ENCODE measurements around the gene PIP5K1B. TPM values are rescaled to one million over a fixed set of nuclear protein-coding genes. Genes with fewer than 3 reads are reported as not detected.

The PIP5K1B gene
- total RNA-seq, 2 experiments from 2014 or later, result 3.8 to 10.7 TPM

DNA sequence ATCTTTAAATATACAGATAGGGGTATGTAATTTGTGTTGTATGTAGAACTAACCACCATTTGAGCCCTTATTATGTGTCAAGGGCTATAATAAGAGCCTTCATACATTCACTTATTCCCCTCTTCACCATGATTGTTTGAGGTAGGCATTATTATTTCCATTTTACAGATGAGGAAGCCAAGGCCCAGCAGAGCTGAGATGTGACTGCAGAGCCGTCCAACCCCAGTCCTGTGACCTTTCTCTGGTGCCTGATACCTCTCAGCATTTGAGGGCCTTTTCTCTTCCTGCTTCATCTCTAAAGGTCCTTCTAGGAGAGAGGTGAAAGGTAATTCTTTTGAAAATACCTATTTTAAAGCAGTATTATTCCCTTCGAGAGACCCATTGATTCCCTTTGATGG is 37.3 kb downstream of the PIP5K1B start:
- TF ChIP-seq, protein P1, sequence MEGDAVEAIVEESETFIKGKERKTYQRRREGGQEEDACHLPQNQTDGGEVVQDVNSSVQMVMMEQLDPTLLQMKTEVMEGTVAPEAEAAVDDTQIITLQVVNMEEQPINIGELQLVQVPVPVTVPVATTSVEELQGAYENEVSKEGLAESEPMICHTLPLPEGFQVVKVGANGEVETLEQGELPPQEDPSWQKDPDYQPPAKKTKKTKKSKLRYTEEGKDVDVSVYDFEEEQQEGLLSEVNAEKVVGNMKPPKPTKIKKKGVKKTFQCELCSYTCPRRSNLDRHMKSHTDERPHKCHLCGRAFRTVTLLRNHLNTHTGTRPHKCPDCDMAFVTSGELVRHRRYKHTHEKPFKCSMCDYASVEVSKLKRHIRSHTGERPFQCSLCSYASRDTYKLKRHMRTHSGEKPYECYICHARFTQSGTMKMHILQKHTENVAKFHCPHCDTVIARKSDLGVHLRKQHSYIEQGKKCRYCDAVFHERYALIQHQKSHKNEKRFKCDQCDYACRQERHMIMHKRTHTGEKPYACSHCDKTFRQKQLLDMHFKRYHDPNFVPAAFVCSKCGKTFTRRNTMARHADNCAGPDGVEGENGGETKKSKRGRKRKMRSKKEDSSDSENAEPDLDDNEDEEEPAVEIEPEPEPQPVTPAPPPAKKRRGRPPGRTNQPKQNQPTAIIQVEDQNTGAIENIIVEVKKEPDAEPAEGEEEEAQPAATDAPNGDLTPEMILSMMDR (conservative IDR thresholded peaks at IDR 0.05; ENCODE audit: low read length), result no peak
- TF ChIP-seq EZH2phosphoT487 (IDR thresholded peaks at IDR 0.05; ENCODE audit: borderline replicate concordance, low read depth, low read length), result no peak
- CTCF ChIA-PET (ENCODE audit: unreplicated experiment), result no interaction called here
- no peaks in the 10 kb centered on the region for H3K36me3 ChIP-seq (ENCODE audit: insufficient read depth, low read length)
- BruUV-seq (replicated peaks), result no TSS peak
- intact Hi-C loops (cut with micrococcal nuclease; ENCODE audit: unreplicated experiment), result no loop called here
- H3K27ac ChIP-seq (ENCODE audit: low read depth, low read length, poor library complexity, severe bottlenecking), result no peak overlapping the region
- H3K4me2 ChIP-seq (ENCODE audit: low read length), result no peak overlapping the region
- no peaks in the 10 kb centered on the region for H3K79me2 ChIP-seq (ENCODE audit: insufficient read depth, low read depth, low read length)
- H3K9me2 ChIP-seq (ENCODE audit: insufficient read depth, low read length), result no peaks in the 10 kb centered on the region
- no peak overlapping the region for H3K4me3 ChIP-seq (ENCODE audit: low read depth, low read length, poor library complexity, severe bottlenecking)
- POLR2A ChIA-PET, result interaction anchor here (0.6 to 0.7 kb wide), 2 partner anchors 163 to 204 kb away, joined by 3 read pairs; no protein-coding TSS in a partner anchor
- no peaks in the 10 kb centered on the region for H3K4me1 ChIP-seq (ENCODE audit: insufficient read depth, low read length, poor library complexity, severe bottlenecking)
- no peaks in the 10 kb centered on the region for H3K9me3 ChIP-seq (ENCODE audit: low read length)
- no peak for DNase-seq (ENCODE audit: low spot score)
- no peaks in the 10 kb centered on the region for H4K20me1 ChIP-seq (ENCODE audit: insufficient read depth, low read length)
- H2AFZ ChIP-seq (ENCODE audit: low read length), result no peak overlapping the region

DNA sequence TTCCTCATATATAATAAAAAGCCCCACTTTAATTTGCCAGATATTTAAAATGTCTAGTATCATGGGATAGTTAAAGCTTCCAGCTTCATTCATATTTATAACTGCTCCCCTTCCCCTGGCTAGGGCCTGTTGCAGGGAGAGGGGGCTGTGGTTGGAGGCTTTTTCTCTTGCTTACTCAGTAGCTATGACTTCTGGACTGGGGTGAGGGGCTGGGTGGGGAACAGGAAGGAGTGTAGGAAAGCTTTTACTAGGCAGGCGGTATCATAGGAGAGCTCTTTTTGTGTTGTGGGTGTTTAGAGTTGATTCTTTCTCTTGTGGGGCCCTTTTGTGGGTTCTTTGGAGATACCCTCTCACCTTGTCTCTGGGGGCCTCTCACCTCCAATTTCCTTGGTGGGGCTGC is 39.4 kb downstream of the PIP5K1B start:
- POLR2A ChIA-PET, result interaction anchor here (0.7 to 1.9 kb wide), 2 partner anchors 20 to 31 kb away, joined by 3 to 5 read pairs; no protein-coding TSS in a partner anchor
- BruUV-seq (replicated peaks), result no TSS peak
- intact Hi-C loops (cut with micrococcal nuclease; ENCODE audit: unreplicated experiment), result no loop called here
- H3K4me2 ChIP-seq (ENCODE audit: low read length), result no peak overlapping the region
- H3K36me3 ChIP-seq (ENCODE audit: insufficient read depth, low read length), result no peaks in the 10 kb centered on the region
- no peaks in the 10 kb centered on the region for H3K4me1 ChIP-seq (ENCODE audit: insufficient read depth, low read length, poor library complexity, severe bottlenecking)
- H3K79me2 ChIP-seq (ENCODE audit: insufficient read depth, low read depth, low read length), result no peaks in the 10 kb centered on the region
- no peak overlapping the region for H2AFZ ChIP-seq (ENCODE audit: low read length)
- no peaks in the 10 kb centered on the region for H3K9me3 ChIP-seq (ENCODE audit: low read length)
- H3K4me3 ChIP-seq (ENCODE audit: low read depth, low read length, poor library complexity, severe bottlenecking), result no peak overlapping the region
- TF ChIP-seq EZH2phosphoT487 (IDR thresholded peaks at IDR 0.05; ENCODE audit: borderline replicate concordance, low read depth, low read length), result no peak
- CTCF ChIA-PET (ENCODE audit: unreplicated experiment), result interaction anchor here (1.2 kb wide), 1 partner anchor 10 kb away, joined by 5 read pairs; no protein-coding TSS in a partner anchor
- no peaks in the 10 kb centered on the region for H3K9me2 ChIP-seq (ENCODE audit: insufficient read depth, low read length)
- no peak for DNase-seq (ENCODE audit: low spot score)
- H4K20me1 ChIP-seq (ENCODE audit: insufficient read depth, low read length), result no peaks in the 10 kb centered on the region
- H3K27ac ChIP-seq (ENCODE audit: low read depth, low read length, poor library complexity, severe bottlenecking), result no peak overlapping the region

DNA sequence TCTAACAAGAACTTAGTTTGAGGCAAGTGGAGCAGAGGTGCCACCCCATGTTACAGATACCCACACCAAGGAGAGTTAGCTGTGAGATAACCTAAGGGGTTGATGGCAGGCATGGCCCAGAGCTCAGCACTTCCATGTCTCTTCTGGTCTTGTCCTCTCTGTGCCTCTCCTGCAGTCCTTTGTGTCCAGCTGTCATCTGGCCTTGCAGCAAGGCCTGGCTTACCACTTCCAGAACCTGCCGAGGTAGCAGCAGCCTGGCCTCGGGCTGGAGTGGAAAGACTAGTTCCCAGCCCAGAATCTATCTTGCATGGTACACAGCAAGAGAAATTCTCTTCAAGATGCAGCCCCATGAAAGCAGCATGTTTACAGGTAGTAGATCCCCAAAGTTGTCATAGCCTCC is 41.5 kb downstream of the PIP5K1B start:
- H4K20me1 ChIP-seq (ENCODE audit: insufficient read depth, low read length), result no peaks in the 10 kb centered on the region
- no peaks in the 10 kb centered on the region for H3K9me3 ChIP-seq (ENCODE audit: low read length)
- no peak overlapping the region for H3K4me2 ChIP-seq (ENCODE audit: low read length)
- POLR2A ChIA-PET, result no interaction called here
- H3K36me3 ChIP-seq (ENCODE audit: insufficient read depth, low read length), result no peaks in the 10 kb centered on the region
- H3K27ac ChIP-seq (ENCODE audit: low read depth, low read length, poor library complexity, severe bottlenecking), result no peak overlapping the region
- H2AFZ ChIP-seq (ENCODE audit: low read length), result no peak overlapping the region
- BruUV-seq (replicated peaks), result no TSS peak
- H3K9me2 ChIP-seq (ENCODE audit: insufficient read depth, low read length), result no peaks in the 10 kb centered on the region
- H3K4me3 ChIP-seq (ENCODE audit: low read depth, low read length, poor library complexity, severe bottlenecking), result no peak overlapping the region
- DNase-seq (ENCODE audit: low spot score), result no peak
- intact Hi-C loops (cut with micrococcal nuclease; ENCODE audit: unreplicated experiment), result no loop called here
- no peaks in the 10 kb centered on the region for H3K4me1 ChIP-seq (ENCODE audit: insufficient read depth, low read length, poor library complexity, severe bottlenecking)
- TF ChIP-seq, protein P1 (conservative IDR thresholded peaks at IDR 0.05; ENCODE audit: low read length), result no peak
- no peak for TF ChIP-seq EZH2phosphoT487 (IDR thresholded peaks at IDR 0.05; ENCODE audit: borderline replicate concordance, low read depth, low read length)
- H3K79me2 ChIP-seq (ENCODE audit: insufficient read depth, low read depth, low read length), result no peaks in the 10 kb centered on the region
- CTCF ChIA-PET (ENCODE audit: unreplicated experiment), result no interaction called here

All from OCI-LY7 (cell line).